T-helper 9 cell (primary cell): Measurements from ENCODE around the gene C1QL1.

ENCODE experiments used
- DNase-seq: peaks from one replicate; pipeline ENCODE4 v3.0.0-alpha.2; 2020

C1QL1 gene

DNA sequence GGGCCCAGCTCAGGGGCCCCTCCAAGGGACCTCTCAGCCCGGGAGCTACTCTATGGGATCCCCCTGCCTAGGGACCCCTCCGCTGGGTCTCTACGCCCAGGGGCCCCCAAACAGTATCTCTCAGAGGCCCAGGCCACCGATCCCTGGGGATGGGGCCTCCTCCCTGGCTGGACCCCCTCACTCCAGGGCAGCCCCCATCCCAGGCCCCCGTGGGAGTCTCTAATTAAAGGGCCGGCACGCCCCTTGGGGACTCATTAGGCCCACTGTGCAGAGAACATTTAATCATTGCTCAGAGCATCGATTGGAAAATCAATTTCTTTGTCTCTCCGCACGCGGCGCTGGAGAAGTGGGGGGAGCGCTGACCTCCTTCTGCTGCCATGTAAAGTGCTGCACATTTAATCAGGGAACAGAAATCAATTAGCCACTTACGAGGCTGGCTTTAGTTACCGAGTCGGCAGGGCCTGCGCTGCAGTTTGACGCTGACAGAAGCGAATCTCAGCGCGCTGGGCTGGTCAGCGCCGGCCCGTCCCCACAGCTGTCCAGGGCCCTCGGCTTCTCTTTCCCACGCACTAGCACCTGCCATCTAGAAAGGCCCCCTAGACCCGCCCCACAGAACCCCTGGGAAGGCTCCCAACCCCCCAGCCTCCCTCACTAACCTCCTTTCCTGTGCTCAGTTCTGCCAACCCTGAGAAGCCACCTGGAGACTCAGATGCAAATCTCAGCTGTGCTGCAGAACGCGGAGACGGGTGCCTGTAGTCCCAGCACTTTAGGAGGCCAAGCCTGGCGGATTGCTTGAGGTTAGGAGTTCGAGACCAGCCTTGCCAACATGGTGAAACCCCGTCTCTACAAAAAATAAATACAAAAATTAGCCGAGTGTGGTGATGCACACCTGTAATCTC is 20.2 kb upstream of the C1QL1 start:
- DNase-seq: no peak

GRCh38 chr17:44983563-44983962 is 15.5 kb upstream of the C1QL1 start:
- DNase-seq: no peak

- no peak for DNase-seq
These were observed 14.1 kb upstream of the C1QL1 start for GRCh38 chr17:44982113-44982702.

DNA sequence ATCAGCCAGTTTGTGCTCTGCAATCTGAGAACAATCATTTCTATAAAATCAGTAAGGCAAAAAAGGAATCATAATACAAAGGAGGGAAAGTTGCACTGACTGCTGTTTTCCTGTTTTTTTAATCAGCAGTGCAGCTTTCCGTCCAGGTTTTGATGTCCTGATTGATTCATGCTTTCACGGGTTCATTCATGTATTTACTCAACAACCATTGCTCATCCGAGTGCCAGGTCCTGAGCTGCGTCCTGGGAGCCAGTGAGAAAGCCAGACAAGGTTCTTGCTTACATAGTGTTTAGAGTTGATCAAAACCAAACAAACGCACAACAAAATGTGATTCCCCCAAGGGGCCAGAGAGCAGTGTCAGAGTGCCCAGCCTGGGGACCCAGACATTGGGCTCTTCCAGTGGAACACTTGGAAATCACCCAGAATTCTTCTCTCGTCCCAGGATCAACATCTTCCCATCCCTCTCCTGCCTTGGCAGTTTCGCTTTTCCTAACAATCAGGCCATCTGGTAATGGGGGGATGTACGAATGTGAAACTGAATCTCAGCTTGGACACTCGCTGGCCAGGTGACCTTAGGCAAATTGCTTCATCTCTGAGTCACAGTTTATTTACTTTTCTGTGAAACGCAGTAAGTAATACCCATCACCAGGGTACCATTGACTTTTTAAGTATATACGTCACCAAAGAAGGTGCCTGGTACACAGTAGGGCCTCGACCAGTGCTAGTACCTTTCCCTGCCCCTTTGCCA is 13.3 kb upstream of the C1QL1 start:
- no peak for DNase-seq

DNA sequence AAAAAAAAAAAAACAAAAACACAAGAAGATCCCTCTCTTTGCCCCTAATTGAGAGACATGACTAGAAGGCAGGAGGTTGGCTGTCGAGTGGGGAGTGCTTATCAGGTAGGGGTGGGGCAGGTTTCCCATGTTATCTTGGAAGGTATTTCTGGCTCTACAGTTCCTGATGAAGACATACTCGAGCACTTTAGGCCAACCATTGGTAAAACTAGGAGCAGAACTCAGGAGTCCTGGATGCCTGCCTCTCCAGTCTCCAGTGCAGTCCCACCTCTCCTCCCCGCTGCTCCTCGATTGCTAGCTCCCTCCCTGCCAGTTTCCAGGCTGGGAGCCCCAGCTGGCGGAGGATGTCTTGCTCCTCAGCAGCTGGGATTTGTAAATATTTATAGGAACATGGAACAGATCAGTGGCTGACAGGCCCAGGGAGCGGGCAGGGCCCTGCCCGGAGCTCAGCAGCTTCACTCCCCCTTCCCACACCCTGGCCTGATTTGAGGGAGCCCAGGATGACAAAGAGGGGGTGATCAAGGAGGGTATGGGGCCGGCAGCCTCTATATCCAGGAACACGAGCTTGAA is 11.4 kb upstream of the C1QL1 start:
- DNase-seq: no peak

- no peak for DNase-seq
These were observed 10.7 kb upstream of the C1QL1 start for GRCh38 chr17:44978807-44979206.

- no peak for DNase-seq
These were observed 9.9 kb upstream of the C1QL1 start for GRCh38 chr17:44977814-44978550.

- DNase-seq: no peak
These were observed 9.0 kb upstream of the C1QL1 start for GRCh38 chr17:44977065-44977464.

GRCh38 chr17:44976206-44976605 is 8.1 kb upstream of the C1QL1 start:
- DNase-seq: no peak

DNA sequence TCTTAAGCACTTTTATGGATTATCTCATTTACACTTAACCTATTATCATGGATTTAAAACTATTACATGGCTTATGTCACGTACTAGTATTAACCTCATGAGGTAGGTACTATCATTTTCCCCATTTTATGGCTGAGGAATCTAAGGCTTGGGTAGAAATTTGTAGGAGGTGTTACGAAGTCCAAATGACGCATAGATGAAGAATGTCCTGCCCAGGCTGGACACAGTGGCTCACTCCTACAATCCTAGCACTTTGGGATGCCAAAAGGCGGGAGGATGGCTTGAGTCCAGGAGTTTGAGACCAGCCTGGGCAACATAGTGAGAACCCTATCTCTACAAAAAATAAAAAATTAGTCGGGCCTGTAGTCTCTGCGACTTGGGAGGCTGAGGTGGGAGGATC is 4.8 kb upstream of the C1QL1 start:
- DNase-seq: no peak

DNA sequence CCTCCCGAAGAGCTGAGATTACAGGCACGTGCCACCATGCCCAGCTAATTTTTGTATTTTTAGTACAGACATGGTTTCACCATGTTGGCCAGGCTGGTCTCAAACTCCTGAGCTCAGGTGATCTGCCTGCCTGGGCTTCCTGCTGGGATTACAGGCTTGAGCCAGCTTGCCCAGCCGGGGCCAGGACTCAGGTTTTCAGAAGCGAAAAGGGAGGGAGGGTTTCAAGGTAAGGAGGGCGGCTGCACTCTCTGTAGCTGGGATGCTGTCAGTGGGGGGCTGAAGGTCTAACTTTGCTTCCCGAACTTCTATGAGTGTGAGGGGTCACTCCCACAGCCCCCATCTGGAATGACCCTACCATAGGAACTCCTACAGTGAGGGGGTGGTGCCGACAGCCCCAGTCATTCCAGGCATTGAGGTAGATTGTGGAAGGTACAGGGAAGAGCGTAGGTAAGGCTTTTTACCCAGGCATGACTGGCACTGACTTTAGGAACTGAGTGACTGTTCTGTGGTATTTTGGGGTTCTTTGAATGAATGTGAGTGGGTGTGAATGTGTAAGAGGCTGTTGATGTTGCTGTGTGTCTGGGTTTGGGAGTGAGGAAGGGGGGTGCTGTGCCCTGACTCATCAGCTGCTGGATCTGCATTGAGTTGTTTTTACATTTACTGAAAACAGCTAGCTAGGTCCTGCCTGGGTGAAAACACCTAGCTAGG is 3.8 kb upstream of the C1QL1 start:
- DNase-seq: no peak

- DNase-seq: no peak
These were observed 2.1 kb upstream of the C1QL1 start for GRCh38 chr17:44970136-44970741.

DNA sequence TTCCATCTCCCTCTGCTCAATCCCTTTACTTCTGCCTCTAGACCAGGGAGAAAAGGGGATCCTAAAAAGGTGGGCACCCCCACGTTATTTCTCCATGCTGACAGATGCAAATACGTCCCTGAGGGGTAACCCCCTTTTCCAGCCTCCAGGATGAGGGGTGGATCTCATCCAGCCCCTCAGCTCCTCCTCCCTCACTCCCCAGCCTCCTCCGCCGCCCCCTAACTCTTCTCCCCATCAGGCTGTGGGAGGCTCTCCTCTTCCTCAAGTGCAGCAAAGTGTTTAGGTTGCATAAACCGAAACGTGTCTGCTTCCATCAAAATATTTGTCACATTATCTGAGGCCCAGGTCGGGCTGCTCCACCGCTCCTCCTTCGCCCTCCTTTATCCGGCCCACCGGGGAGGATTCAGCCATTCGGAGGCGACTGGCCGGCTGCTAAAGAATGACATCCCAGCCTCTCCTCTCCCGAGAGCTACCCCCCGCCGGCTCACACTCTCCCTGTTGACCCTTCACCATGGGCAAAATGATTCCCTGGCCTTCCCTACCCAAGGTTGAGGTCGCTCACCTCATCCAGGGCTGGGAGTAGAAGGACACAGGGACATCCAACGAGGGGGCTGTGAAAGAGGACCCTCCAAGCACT is 1.2 kb upstream of the C1QL1 start:
- DNase-seq: no peak

- no peak for DNase-seq
These were observed 237 bp downstream of the C1QL1 start for GRCh38 chr17:44967907-44968224.

DNA sequence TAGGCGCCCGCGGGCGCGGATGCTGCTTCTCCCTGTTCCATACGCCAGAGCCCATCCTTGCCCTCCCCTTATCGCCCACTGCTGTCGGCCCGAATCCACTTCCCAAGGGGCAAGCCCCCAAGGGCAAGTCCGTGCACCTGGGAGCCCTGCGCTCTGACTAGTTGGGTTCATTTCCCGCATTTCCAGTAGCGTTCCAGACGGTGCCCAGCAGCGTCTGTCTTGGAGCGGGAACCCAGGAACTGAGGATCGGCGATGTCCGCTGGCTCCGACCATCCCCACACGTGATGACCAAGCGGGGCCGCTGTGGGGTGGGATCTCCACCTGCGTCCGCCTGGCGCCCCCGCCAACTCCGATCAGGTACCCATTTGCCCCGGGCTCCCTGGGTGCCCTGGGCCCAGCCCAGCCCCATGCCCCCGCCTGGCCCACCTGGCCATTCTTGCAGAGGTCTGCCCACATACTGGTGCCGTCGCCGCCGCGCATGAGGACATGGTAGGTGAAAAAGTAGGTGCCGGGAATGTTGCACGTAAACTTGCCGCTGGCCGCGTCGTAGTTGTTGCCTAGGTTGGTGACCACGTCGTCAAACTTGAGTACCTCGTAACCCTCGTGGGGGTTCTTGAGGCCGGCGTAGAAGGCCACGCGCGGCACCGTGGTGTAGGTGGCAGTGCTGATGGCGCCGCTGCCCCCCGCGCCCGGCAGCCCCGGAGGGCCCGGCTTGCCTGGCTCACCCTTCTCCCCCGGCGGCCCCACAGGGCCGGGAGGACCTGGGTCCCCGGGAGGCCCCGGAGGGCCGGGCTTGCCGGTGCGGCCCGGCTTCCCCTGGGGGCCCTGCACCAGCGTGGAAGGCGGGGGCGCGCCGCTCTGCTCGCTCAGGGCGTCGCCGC is 837 bp downstream of the C1QL1 start:
- no peak for DNase-seq

GRCh38 chr17:44966348-44967025 is 1.6 kb downstream of the C1QL1 start:
- no peak for DNase-seq

DNA sequence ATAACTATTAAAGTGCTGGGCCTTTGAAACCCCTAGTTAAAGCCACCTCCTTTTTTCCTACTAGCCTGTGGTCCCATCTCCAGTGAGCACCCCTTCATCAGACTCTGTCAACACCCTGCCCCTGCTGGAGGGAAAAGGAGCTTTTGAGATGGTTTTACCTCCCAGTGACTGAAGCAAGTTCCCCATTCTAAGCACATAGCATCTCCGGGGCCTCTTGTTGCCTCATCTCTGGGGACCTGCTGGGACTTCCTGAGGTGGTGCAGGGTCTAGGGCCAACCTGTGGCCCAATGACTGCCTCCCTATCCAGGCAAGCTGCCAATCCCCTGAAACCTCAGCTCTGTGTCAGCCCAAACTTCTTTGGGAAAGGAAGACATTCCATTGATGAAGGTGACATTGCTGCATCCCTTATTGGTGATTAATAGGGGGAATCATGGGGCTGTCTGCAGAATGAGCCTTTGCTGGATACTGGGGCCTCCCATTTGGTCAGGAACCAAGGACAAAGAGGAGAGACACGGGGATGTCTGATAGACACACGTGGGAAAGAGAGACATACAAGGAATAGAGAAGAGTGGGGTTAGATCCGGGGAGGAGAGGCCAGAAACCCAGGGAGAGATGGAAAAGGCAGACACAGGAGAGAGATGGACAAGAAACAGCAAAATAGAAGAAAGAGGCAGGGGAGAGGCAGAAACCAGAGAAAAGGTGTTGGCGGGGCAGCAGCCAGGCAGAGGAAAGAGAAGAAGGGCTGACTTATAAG is 2.4 kb downstream of the C1QL1 start:
- DNase-seq: no peak

DNA sequence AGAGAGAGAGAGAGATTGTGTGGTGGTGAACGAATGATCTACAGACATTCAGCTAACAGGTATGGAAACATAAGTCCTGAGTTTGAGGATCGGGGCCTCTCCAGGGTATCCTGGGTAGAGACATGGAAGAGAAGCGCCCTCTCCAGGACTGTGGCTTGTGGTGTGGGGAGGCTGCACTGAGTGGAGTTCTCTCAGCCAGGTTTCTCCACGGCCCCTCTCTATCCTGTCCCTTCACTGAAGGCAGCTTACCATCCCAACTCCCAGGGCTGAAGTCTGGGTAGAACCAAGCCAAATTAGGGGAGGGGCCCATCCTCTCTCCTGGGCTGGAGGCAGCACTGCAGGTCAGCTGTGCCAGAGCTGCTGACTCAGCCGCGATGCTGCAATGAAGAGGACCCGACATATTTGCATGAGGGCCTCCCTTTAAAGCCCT is 6.2 kb downstream of the C1QL1 start:
- no peak for DNase-seq

- DNase-seq: no peak
These were observed 7.4 kb downstream of the C1QL1 start for GRCh38 chr17:44960691-44961090.
